NCI-H2227 (cell line): ENCODE results near the gene C21orf58.

ENCODE experiments used
- DNase-seq: peaks from one replicate; lab custom pipeline; 2025; ENCODE audit not compliant: unreplicated experiment; lab: John Stamatoyannopoulos, UW

Gene C21orf58

GRCh38 chr21:46264690-46265144 is 59.0 kb downstream of the C21orf58 start:
- DNase-seq, result no peak

DNA sequence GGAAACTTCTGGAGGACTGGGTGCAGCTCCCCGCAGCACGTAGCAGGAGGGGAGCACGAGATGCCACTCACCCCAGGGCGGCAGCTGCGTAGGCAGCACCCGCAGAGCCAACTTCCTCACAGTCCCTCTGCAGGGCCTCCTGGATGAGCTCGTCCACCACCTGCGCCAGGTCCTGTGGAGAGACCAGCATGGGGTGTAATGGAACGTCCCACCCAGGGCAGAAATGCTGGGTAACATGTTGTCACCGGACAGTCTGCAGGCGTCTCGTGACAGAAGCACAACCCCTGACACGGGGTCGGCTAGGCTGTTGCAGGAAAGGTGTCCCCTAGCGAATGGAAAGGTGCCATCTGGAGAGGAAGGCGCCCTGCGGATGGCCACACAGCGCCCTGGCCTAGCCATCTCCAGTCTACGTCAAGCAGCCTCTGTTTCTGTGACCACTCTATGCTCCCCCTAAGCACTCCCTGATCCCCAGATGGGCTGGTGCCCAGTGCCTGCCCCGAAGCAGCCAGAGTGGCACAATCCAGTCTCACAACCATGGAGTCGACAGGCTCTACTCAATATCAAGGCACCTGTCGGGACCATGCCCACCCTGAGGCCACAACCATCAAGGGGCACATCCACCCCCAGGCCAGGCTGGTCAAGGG is 59.5 kb downstream of the C21orf58 start:
- DNase-seq, result no peak

DNA sequence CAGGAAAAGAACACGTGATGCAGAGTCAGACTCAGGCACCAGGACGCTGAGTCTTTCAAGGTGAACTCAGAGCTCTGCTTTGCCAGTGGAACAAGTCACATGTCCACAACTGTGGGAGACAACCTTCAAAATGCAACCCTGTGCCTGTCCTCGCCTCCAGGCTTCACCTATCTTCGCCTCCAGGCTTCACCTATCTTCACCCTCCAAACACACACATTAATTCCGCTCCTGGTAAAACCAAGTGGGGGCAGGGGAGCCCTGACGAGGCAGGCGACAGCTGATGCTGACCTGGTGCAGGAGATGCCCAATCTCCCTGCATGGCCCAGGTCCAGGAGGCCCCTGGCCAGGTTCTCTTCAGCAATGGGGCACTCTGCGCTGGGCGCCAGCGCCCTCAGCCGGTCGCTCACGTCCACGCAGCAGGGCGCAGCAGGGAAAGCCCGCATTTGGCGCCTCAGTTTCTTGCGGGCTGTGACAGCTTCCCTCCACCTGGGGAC is 67.1 kb downstream of the C21orf58 start:
- DNase-seq, result no peak

DNA sequence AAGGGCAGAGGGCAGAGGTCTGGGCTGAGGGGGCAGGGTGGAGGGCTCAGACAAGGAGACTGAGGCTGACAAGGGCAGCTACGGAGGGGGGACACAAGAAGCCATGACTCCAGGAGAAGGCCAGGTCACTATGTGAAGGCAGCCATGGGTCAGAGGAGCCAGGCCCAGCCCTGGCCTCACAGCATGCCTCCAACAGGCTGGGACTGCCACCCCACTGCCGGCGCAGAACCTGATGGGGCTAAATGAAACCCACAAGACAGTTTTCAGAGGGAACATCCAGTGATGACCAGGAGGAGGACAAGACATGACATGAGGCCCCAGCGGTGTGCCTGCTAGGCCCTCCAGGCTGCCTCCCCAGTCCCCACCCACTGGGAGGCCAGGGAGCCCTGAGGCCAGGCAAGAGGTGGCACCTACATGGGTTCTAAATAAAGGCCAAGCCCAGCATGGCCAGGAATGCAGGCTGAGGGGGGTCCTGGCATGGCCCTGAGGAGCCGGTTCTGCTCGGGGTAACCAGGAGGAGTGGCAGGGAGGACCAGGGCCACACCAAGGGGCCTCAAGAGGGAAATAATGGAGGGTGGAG is 67.8 kb downstream of the C21orf58 start:
- no peak for DNase-seq

DNA sequence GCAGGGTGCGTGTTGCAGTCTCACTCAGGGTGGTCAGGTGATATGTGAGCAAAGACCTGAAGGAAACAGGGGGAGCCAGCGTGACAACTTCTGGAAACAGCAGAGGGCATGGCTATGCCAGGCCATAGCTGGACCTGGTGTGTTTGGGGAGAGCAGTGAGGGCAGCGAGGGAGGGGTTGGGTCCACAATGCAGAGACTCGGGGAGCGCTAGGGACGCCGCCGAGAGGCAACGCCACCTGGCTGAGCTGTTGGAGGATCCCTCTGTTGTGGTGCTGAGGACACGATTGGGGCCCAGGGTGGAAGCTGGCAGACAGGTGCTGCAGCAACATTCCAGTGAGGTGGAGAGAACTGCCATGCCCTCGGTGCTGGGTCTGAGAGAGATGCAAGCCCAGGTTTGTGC is 68.5 kb downstream of the C21orf58 start:
- DNase-seq, result no peak

- DNase-seq, result no peak
Observed at GRCh38 chr21:46254208-46254975, 69.3 kb downstream of the C21orf58 start.

- peak; percentile 8 for DNase-seq
Observed at GRCh38 chr21:46253610-46254124, 70.0 kb downstream of the C21orf58 start.

- no peak for DNase-seq
Observed at GRCh38 chr21:46252840-46253239, 70.8 kb downstream of the C21orf58 start.
